Neural cell (in vitro differentiated cells): ENCODE results near the gene MYO1F.

Experiments used
- CTCF ChIP-seq: fragments of 450-650 bp; IDR thresholded peaks from 2 replicates; pipeline ENCODE4 v1.5.1; 2014; ENCODE audit warnings: antibody characterized with exemption, mild to moderate bottlenecking, moderate library complexity; ENCODE audit not compliant: poor library complexity, severe bottlenecking
- EP300 ChIP-seq: fragments of 450-650 bp; conservative IDR thresholded peaks from 2 replicates; pipeline ENCODE4 v1.6.1; 2014; ENCODE audit warnings: antibody characterized with exemption, mild to moderate bottlenecking, moderate library complexity; ENCODE audit not compliant: poor library complexity, severe bottlenecking
- REST ChIP-seq: IDR thresholded peaks from 2 replicates; pipeline ENCODE4 v1.6.1; 2012; ENCODE audit warnings: borderline replicate concordance

- TF ChIP-seq CTCF = no peak
- TF ChIP-seq EP300 = no peak
- no peak for TF ChIP-seq REST
These were observed 18.9 kb upstream of the MYO1F start for GRCh38 chr19:8596168-8596567.
